ENCODE results near the gene BTG2. TPM values are rescaled to one million over a fixed set of nuclear protein-coding genes. Genes with fewer than 3 reads are reported as not detected.

Gene BTG2
- total RNA-seq, 1 donor, result 14.5 TPM

DNA sequence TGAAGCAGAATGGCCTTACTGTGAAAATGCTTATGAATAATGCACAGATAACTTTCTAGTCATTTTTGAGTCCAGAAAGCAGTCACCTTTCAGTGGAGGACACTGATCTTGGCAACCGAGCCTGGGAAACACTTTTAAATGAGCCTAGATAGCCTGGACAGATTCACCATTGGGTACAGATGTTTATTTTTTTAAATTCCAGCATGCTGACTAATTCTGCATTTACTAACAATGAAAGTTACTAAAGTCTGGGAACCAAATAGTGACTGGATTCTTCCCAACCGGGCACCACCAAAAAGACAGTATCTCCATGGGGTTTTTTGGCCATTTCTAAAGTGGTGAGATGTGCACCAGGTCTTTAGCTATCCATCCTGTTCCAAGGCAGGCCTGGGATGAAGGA, 48.9 kb downstream of the BTG2 start:
- DNase-seq (ENCODE audit: insufficient read length, low spot score, missing footprints), result no peak
- Histone ChIP-seq H3K4me3 (ENCODE audit: insufficient read depth, low read length) (no peak overlapping the region), H3K9me3 (ENCODE audit: low read depth, low read length) (no peaks in the 10 kb centered on the region), H3K79me2 (ENCODE audit: insufficient read depth, low read length) (no peaks in the 10 kb centered on the region), H3K27ac (ENCODE audit: low read depth, low read length) (no peak overlapping the region), H2AFZ (ENCODE audit: low read length) (no peak overlapping the region), H4K20me1 (ENCODE audit: insufficient read depth, low read length) (no peaks in the 10 kb centered on the region), H3K4me1 (ENCODE audit: insufficient read depth, low read length) (no peaks in the 10 kb centered on the region), H3K4me2 (ENCODE audit: insufficient read depth, low read length) (no peak overlapping the region), H3K36me3 (ENCODE audit: insufficient read depth, low read length) (no peaks in the 10 kb centered on the region), H3K27me3 (ENCODE audit: insufficient read depth, low read length) (peaks cover 41% of the 10 kb centered on the region)
- no peak for TF ChIP-seq CTCF (IDR thresholded peaks at IDR 0.05; ENCODE audit: extremely low read depth, low read depth, low read length)

DNA sequence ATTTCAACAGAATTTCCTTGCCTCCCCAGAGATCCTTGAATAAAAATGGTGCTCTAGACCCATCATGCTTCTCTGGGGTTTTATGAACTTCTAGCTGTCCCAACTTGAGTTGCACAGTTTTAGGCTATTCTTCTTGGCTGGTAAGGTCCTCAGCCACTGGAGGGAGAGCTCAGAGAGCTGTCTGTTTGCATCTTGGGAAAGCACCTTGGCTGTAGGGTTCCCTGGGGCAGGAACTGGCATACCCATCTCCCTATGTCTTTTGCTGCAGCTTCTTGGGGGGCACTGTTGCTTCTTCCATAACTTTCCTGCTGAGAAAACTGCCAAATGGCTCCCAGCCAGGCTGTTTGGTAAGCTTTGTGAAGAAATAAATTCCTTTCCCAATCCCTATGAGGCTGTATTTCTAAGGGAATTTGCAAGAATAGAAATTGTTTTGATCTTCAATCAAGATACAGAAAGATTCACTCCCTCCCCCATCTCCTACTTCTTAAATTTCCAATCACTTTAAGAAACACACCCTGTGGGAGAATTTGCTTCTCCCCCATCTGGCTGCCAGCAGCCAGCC, 53.8 kb downstream of the BTG2 start:
- H3K27me3 ChIP-seq (ENCODE audit: insufficient read depth, low read length), result peaks cover 51% of the 10 kb centered on the region
- H3K4me1 ChIP-seq (ENCODE audit: insufficient read depth, low read length), result no peaks in the 10 kb centered on the region
- no peak for TF ChIP-seq CTCF (IDR thresholded peaks at IDR 0.05; ENCODE audit: extremely low read depth, low read depth, low read length)
- no peak overlapping the region for H2AFZ ChIP-seq (ENCODE audit: low read length)
- H3K27ac ChIP-seq (ENCODE audit: low read depth, low read length), result no peak overlapping the region
- no peak for DNase-seq (ENCODE audit: insufficient read length, low spot score, missing footprints)
- no peaks in the 10 kb centered on the region for H4K20me1 ChIP-seq (ENCODE audit: insufficient read depth, low read length)
- H3K4me3 ChIP-seq (ENCODE audit: insufficient read depth, low read length), result no peak overlapping the region
- H3K9me3 ChIP-seq (ENCODE audit: low read depth, low read length), result no peaks in the 10 kb centered on the region
- no peaks in the 10 kb centered on the region for H3K36me3 ChIP-seq (ENCODE audit: insufficient read depth, low read length)
- no peaks in the 10 kb centered on the region for H3K79me2 ChIP-seq (ENCODE audit: insufficient read depth, low read length)
- no peak overlapping the region for H3K4me2 ChIP-seq (ENCODE audit: insufficient read depth, low read length)

Small RNAs within 50 kb of the gene (small RNA-seq; reads per million reads assigned to genes)
- not detected for gene AL359837.1
- not detected for gene RNU6-487P

Other genes with a start within 250 kb of the BTG2 start
- not detected in 2 replicates for gene MYOG, start 219.5 kb upstream of the BTG2 start, total RNA-seq
- gene ADORA1, start 177.8 kb upstream of the BTG2 start, total RNA-seq, result 4.0 and 9.1 TPM in 2 replicates
- under 0.01 and 0.29 TPM in 2 replicates for gene MYBPH, start 129.7 kb upstream of the BTG2 start, total RNA-seq
- gene CHI3L1, start 118.8 kb upstream of the BTG2 start, total RNA-seq, result 273 and 932 TPM in 2 replicates
- under 0.01 TPM in 1 of 2 replicates, not detected in the other for gene CHIT1, start 75.8 kb upstream of the BTG2 start, total RNA-seq
- gene FMOD, start 45.6 kb downstream of the BTG2 start, total RNA-seq, result 2.9 and 5.9 TPM in 2 replicates
- 0.29 and 0.36 TPM in 2 replicates for gene PRELP, start 170.3 kb downstream of the BTG2 start, total RNA-seq
- not detected in 2 replicates for gene OPTC, start 188.6 kb downstream of the BTG2 start, total RNA-seq

Data from osteoblast (primary cell).